NCI-H1417 (cell line): ENCODE data around the gene ZNF624.
A peak's percentile ranks its signal among the peaks of the same experiment; 100 is the strongest.
"Not testable (repeated sequence)": the region's sequence is repeated elsewhere in the genome, so short reads cannot be mapped to it uniquely, and the experiment has no call there.

Source experiments
- DNase-seq, 3 experiments: peaks; one replicate each; lab custom pipeline; 2025; lab: John Stamatoyannopoulos, UW

ZNF624 gene

DNA sequence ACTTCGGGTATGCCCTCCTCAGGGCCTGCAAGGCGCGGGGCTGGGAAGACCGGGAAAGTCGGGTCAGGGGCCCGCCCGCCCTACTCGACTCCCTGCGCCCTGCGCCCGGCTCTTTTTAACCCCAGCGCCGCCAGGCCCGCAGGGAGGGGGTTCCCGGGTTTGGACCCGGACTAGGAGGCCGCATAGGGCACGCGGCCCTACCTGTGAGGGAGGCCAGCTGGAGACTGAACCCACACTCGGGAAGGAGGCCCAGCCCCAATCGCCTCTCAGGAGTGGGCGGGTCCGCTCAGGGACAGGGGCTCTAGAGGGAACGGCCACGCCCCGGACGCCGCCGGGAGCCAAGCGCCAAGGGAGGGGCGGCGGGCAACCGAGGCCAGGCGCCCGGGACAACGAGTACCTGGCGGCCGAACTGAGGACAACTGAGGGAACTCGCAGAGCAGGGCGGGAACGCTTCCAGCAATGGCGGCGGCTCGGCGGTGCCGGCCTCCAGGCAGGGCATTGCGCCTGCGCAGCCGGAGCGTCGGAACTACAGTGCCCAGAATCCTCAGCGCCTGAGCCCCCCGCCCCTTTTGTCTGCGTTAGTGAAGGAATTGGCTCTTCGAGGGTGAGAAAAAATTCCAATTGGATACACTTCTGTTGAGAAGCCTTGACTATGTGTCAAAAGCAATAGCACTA lies at the start of gene ZNF624:
ZNF624 (minus strand) TSS at position 484 of the 675 bp plus-strand sequence.
- DNase-seq, result peak; percentile 88 to 92 (median 92)

DNA sequence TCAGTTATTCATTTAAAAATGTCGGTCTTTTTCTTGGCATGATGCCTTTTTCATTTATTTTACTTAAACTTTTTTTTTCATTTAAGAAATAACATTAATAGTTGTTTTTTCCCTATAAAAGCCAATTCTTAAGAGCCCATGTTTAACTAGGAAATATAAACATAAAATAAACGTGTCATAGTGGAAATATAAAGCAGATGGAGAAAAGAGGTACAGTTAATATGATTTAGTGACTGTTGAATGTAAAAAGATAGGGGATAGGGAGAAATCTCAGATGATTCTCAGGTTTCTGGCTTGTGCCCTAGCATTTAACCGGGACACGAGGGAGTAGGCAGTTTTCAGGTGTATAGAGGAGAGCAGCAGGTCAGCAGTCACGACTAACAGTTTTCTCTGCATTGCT lies 44.0 kb upstream of the ZNF624 start:
- DNase-seq, result not testable (repeated sequence)

DNA sequence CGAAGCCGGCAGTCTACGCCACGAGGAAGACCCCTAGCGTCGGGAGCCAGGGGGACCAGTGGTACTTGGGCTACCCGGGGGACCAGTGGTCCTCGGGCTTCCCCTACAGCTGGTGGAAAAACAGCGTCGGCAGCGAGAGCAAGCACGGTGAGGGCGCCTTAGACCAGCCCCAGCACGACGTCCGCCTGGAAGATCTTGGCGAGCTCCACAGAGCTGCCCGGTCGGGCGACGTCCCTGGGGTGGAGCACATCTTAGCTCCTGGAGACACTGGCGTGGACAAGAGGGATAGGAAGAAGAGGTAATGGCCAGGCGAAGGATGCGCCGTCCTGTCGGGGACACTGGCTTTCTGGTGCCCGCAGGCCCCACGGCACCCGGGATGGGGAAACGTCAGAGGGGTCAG lies 36.8 kb upstream of the ZNF624 start:
- not testable (repeated sequence) for DNase-seq

DNA sequence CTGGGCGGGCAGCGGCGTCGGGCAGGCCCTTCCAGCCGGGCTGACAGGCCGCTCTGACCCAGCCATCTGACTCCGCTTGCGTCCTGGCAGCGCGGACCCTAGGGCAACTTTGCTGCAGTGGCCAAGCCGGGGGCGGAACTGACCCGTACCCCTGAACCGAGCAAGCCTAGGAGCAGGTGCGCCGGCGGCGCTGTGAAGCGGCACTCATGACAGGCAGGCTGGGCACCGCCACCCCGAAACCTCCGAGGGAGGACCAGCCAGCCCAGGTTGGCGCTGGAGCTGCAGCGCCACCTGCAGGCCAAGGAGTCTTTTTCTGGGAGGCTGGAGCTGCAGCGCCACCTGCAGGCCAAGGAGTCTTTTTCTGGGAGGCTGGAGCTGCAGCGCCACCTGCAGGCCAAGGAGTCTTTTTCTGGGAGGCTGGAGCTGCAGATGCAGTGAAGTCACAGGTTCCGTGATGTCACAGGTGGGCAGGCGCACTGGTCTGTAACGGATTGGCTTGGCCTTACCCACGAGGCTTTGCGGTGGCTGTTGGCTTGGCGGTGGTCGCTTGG lies 36.2 kb upstream of the ZNF624 start, which contains the start of gene CCDC144A:
CCDC144A (plus strand) TSS at position 511 of the 551 bp plus-strand sequence. CDS start 160 bp downstream, outside the sequence.
- not testable (repeated sequence) for DNase-seq

DNA sequence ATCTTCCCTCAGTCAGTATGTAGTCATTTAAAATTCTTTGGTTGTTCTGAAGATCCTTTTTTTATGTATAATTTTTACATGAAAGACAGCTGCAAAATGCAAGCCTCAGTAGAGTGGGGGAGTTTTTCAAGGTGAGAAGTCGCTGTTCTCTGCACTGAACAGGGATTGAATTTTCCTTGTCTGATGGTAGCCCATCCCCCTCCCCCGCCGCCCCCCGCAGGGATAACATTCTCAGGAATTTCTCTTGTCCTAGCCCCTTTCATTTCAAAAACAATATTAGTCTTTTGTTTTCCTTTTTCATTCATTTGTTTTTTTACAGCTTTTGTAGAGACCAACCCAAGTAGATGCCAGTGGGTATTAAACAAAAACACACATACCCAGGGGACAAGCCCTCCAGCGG lies 33.5 kb upstream of the ZNF624 start:
- not testable (repeated sequence) for DNase-seq

DNA sequence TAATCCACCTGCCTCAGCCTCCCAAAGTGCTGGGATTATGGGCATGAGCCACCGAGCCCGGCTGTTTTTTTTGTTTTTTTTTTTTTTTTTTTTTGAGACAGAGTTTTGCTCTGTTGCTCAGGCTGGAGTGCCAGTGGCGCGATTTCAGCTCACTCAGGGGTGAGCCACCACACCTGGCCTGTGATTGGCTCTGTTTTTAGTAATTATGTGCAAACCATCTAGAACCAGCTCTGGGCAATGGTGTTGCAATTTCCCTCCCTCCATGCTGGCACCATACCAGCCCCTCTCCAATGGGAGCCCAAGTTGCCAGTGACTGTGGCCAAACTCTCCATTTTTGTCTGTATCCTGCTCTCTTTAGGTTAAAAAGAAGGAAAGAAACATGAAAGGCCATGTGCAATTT lies 32.4 kb upstream of the ZNF624 start:
- not testable (repeated sequence) for DNase-seq

DNA sequence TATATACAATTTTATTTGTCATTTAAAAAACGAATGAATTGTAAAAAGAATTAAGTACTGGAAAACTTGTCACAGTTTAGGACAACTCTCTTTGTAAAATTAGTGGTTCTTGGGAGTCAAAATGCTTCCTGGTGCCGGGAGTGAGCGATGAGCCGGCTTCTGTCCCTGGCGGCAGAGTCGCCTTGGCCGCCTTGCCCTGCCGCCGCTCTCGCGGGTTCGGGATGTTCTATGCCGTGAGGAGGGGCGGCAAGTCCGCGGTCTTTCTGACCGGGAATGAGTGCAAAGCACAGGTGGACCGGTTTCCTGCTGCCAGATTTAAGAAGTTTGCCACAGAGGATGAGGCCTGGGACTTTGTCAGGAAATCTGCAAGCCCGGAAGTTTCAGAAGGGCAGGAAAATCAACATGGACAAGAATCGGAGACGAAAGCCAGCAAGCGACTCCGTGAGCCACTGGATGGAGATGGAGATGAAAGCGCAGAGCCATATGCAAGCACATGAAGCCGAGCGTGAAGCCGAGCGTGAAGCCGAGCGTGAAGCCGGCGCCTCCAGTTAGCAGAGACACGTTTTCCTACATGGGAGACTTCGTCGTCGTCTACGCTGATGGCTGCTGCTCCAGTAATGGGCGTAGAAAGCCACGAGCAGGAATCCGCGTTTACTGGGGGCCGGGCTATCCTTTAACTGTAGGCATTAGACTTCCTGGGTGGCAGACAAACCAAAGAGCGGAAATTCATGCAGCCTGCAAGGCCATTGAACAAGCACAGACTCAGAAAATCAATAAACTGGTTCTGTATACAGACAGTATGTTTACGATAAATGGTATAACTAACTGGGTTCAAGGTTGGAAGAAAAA lies 29.9 kb upstream of the ZNF624 start:
- DNase-seq, result peak in 1 of 3 experiments; percentile 38

DNA sequence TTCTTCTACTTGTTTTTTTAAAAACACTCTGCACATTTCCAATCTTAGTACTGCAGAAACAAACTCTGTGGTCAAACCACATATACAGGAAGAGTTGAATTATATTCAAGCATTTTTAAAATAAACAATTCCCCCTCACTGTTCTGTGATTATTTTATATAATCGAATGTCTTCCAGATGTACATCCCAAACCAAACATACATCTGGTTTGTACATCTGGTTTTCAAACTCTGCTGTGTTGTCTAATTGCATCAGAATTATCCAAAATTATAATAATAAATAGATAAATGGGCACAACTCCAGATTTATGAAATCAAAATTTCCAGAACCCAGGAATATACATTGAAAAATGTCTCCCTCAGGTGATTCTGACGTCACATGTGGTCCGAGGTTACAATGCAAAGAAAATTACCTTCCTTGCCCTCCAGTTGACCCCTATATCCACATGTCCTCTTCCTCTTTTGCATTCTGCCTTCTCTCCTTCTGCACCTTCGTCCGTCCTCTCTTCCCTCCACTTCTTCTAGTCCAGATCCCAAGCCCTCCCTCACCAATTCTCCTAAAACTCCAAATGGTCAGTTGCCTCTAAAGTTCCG lies 23.1 kb upstream of the ZNF624 start:
- no peak for DNase-seq

DNA sequence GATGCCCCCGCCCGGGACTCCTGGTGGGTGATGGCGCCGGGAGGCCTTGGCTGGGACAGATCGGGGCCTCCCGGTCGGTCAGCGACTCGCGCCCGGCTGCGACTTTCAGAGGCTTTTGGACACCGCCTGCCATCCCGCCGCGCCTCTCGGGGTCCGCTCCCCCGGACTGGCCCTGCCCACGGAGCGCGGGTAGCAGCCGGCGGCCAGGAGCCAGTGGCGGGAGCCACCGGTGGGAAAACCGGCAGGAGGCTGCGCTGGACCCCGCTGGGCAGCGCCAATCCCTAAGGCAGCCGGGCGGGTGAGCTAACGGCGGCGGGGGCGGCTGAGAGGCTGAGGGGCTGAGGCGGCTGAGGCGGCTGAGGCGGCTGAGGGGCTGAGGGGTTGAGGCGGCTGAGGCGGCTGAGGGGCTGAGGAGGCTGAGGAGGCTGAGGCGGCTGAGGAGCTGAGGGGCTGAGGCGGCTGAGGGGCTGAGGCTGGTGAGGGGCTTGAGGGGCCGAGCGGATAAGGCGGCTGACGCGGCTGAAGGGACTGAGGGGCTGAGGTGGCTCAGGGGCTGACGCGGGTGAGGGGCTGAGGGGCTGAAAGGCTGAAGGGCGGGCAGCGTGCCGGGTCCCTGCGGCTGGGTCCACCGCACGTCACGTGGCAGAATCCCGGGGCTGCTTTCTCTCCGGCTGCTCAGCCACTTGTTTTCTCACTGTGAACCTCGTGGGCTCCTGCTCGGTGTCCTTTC lies 13.4 kb upstream of the ZNF624 start:
- DNase-seq, result peak in 2 of 3 experiments; percentile 23 to 33

DNA sequence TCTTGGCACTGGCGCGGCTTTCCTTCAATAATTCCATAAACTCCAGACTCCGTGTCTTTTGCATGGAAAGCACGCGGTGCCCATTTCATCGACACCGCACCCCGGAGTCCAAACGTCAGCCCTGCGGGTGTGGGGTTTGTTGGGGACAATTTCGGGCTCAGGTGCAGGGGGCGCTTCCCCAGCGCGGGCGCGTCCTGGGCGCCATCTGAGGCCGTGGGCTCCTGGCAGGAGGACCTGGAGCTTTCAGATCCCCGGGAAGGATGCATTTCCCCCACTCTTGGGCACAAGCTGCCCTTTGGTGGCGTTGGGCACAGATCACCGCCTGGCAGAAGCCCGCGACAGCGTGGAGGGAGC lies 12.9 kb upstream of the ZNF624 start:
- DNase-seq, result not testable (repeated sequence)

DNA sequence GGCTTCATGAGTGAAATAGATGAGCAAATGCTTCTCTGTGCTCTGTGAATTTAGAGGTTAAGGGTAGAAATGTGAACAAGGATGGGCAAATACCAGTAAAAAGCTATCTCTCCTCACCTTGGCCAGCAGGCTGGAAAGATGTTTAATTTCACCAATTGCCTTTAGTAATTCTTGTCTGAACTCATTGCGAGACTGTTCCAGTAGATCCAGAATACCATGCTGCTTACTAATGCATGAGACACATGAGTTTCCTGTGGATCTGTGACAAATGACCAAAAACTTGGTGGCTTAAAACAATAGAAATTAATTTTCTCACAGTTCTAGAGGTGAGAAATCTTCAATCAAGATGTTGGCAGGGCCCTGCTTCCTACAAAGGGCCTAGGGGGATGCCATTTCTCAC lies 9.3 kb upstream of the ZNF624 start:
- no peak for DNase-seq

DNA sequence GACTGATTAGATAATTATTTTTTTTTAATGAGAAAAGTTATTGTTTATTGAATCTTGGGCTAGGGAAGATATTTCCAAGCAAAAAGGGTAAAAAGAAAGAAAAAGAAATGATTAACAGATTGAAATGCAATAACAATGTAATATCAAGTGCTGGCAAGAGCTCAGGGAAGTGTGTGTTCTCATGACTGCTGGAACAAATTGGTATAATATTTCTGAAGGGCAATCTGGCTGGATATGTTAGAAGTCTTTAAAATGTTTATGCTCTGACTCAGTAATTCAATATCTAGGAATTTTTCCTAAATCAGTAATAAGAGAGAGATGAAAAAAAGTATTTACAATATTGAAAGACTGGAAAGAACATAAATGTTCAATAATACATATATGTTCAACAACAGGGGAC lies 7.6 kb upstream of the ZNF624 start:
- DNase-seq, result no peak

DNA sequence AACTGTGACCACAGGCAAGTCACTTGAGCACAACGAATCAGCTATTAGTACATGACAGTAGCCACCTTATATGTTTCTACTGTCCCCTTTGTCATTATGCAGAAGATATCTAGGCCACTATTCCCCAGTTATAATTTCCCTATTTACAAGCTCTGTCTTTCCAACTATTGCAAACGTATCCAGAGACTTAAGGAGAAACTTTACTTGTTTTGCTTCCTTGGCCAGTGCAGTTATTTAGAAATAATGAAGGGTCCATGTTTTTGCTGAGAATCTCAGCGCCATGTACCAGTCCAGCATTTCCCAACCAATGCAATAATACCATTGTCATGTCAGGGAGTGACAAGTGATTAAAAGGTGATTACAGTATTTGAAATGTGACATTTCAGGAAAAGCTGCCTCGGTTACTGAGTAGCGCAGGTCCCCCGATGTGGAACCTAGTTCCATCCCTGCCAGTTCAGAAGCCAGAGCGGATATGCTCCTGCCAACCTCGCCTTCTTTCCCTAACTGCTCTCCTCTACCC lies 743 bp downstream of the ZNF624 start:
- DNase-seq, result no peak

DNA sequence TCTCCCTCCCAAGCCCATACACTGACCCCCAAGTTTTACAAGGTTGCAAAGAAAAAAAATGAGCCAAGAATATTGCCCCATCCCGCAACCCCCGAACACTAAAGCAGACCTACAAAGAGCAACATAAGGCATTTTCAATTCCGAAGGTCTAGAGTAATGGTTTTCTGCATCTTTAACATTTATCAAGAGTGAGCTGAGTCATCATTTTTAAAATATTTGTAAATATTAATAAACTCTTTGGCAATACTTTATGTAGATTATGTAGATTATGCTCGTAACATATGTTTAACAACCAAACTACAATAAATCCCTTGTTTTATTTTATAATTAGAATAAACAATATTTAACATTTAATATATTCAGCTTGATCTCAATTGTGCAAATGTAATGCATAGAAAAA lies 1.4 kb downstream of the ZNF624 start:
- no peak for DNase-seq

DNA sequence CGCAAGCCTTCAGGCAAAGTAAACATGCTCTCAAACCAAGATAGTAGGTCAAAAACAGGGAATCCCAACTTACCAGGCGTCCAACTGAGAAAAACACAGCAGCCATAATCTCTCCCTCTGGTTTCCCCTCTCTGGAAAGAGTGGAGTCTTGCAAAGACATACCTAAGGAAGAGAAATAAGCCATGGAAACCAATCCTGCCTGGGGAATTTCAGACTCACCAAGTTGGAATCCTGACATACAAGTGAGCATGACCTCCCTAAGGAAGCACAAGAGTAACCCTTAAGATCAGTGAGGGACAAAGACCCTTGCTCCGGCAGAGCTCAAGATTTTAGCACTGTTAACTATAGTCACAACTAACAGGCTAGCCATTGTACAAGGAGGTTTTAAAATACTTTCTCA lies 4.1 kb downstream of the ZNF624 start:
- no peak for DNase-seq

DNA sequence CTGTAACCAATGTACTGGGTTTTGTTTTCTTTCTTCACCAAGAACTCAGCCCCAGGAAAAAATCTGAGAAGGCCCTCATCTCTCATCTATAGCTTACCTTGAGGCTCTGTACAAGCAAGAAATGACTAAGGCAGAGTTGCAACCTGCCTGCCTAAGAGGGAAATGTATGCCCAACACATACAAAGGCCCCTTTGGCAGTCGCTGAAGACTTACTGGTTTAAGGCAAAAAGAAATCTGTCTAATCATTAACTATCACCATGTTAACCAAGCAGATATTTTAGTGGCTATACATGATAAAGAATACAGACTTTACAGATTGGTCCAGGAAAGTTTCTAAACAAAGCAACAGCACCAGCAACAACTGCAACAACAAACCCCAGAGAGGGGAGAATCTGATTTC lies 14.2 kb downstream of the ZNF624 start:
- DNase-seq, result no peak

DNA sequence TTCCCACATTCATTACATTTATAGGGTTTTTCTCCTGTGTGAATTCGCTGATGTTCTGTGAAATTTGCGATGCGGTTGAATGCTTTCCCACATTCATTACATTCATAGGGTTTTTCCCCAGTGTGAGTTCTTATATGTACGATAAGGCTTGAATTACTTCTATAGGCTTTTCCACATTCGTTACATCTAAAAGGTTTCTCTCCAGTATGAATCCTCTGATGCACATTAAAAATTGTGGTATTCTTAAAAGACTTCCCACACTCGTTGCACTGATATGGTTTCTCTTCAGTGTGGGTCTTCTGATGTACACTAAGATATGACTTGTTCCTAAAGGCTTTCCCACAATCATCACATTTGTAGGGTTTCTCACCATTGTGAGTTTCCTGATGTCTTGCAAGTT lies 30.4 kb downstream of the ZNF624 start:
- DNase-seq, result no peak

DNA sequence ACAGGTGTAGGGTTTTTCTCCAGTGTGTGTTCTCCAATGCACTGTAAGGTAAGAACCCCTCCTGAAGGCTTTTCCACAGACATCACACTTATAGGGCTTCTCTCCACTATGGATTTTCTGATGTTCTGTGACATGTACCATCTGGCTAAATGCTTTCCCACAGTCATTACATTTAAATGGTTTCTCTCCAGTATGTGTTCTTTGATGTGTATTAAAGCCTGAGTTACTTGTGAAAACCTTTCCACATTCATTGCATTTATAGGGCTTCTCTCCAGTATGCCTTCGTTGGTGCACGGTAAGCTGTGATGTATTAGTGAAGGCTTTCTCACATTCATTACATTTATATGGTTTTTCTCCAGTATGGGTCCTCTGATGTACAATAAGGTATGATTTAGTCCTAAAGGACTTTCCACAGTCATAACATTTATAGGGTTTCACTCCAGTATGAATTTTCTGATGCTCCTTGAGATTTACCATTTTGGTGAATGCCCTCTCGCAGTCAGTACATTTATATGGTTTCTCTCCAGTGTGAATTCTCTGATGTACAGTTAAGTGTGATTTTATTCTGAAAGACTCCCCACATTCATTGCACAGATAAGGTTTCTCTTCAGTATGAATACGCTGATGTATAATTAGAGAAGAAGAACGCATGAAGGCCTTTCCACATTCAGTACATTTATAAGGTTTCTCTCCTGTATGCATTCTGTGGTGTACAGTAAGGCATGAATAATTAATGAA lies 30.9 kb downstream of the ZNF624 start:
- DNase-seq, result no peak

DNA sequence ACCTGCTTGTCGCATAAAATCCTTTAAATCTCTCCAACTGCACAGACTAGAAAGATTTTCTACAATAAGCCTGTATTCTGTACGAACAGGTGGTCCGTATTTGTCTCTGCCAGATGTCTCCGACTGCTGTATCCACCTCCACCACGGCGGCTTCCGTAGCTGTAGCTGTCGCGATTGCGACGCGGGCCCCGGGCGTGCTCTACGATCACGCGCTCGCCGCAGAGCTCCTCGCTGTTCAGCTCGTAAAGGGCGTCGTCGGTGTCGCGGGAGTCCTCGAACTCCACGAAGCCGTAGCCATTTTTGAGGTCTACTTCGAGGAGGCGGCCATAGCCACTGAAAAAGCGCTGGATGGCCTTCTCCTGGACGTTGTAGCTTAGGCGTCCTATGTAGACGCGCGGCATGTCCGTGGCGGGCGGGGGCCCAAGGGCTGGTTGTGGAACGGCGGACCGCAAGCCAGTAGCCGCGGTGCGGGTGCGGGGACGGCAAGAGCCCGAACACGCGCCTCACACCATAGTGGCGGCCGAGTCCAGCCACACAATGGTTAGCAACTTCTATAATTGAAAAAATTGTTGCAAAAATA lies 36.1 kb downstream of the ZNF624 start:
- DNase-seq, result no peak

DNA sequence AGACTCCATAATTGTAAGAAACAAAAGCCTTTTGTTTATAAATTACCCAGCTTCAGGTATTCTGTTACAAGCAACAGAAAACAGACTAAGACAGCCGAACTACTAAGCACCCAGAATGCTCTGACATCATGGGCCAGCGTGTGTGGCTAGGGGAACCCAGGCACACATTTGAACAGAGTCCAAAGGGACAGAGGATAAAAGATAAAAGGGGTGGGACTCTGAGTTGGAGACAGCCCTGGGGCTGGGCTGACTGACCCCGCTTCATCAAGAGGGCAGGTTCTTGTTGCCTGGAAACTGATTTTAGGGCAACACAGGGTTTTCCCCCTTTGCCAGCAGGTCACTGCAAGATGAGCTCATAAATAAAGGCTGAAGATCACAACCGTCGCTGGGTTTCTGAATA lies 54.1 kb downstream of the ZNF624 start:
- no peak for DNase-seq
